A549 treated with GW870086 at 1 μM for 4 hours (cell line): Measurements from ENCODE around the gene C19orf53. TPM values are rescaled to one million over a fixed set of nuclear protein-coding genes. Genes with fewer than 3 reads are reported as not detected.

ENCODE experiments used
- total RNA-seq: library from RNA; stranded (reverse); fragments of 200-300 nt; extraction: Qiagen RNA extraction; gene quantifications from 5 replicates; pipeline ENCODE4 v1.2.3, GENCODE V29; 2022; ENCODE audit warnings: low read depth

C19orf53 gene
- total RNA-seq = 141 to 229 TPM (median 199 TPM) in 5 replicates

GRCh38 chr19:13774217-13775191 is at the start of gene C19orf53:
Gene C19orf53 (plus strand): TSS chr19:13774456. CDS start chr19:13774478, 22 bp downstream.

GRCh38 chr19:13764101-13764807 is 10.0 kb upstream of the C19orf53 start, which contains the start of gene MRI1:
Gene MRI1 (plus strand): TSS chr19:13764522. CDS start chr19:13764589, 67 bp downstream.

GRCh38 chr19:13794757-13795589 is 20.7 kb downstream of the C19orf53 start, which contains the start of gene ZSWIM4:
Gene ZSWIM4 (plus strand): TSS chr19:13795443. CDS start chr19:13795649, 206 bp downstream.

Other genes with a start within 250 kb of the C19orf53 start
- 9.3 to 13.9 TPM (median 12.6 TPM) in 5 replicates for gene MRI1, start 9.9 kb upstream of the C19orf53 start, total RNA-seq
- gene ZSWIM4, start 21.0 kb downstream of the C19orf53 start, total RNA-seq = 2.7 to 4.5 TPM (median 4.0 TPM) in 5 replicates
- gene NANOS3, start 102.7 kb downstream of the C19orf53 start, total RNA-seq = 2.0 to 3.6 TPM (median 3.1 TPM) in 5 replicates
- gene BRME1, start 131.7 kb downstream of the C19orf53 start, total RNA-seq = 0.17 to 1.0 TPM (median 0.32 TPM) in 4 of 5 replicates, not detected in the other
- gene CC2D1A, start 131.7 kb downstream of the C19orf53 start, total RNA-seq = 7.9 to 10.0 TPM (median 9.3 TPM) in 5 replicates
- gene PODNL1, start 164.0 kb downstream of the C19orf53 start, total RNA-seq = 0.71 to 1.5 TPM (median 1.4 TPM) in 5 replicates
- 15.8 to 21.1 TPM (median 20.0 TPM) in 5 replicates for gene DCAF15, start 178.1 kb downstream of the C19orf53 start, total RNA-seq
- 4.2 to 6.1 TPM (median 5.1 TPM) in 5 replicates for gene RFX1, start 231.9 kb downstream of the C19orf53 start, total RNA-seq